CD4-positive, CD25-positive, alpha-beta regulatory T cell (primary cell): ENCODE results near the gene CACNA1B. TPM values are rescaled to one million over a fixed set of nuclear protein-coding genes. Genes with fewer than 3 reads are reported as not detected.

Source experiments
- ATAC-seq, 2 donors: fragments of 150-1000 bp; cut with Tn5 transposase; one replicate each; pipeline ENCODE4 v1.10.0; 2021; ENCODE audit warnings: low read depth in 2 of 2, moderate number of reproducible peaks in 2 of 2, moderate library complexity in 1 of 2
- DNase-seq, 3 donors: peaks; one replicate each; pipeline versions ENCODE4 v3.0.0 to v3.0.0-alpha.2; 2012 to 2022; ENCODE audit warnings: mixed read lengths in 1 of 3
- H3K27ac ChIP-seq: one replicate; pipeline ENCODE4 v1.7.0; 2013; ENCODE audit warnings: mild to moderate bottlenecking, low read length; ENCODE audit not compliant: insufficient read depth, poor library complexity, severe bottlenecking
- H3K27me3 ChIP-seq: one replicate; pipeline ENCODE4 v1.7.0; 2013; ENCODE audit warnings: low read length; ENCODE audit not compliant: control insufficient read depth, insufficient read depth
- H3K36me3 ChIP-seq: one replicate; pipeline ENCODE4 v1.7.0; 2013; ENCODE audit warnings: mild to moderate bottlenecking, low read length, moderate library complexity; ENCODE audit not compliant: control insufficient read depth, insufficient read depth
- H3K4me1 ChIP-seq: 2 replicates; pipeline ENCODE4 v1.7.0; 2013; ENCODE audit warnings: mild to moderate bottlenecking, low read length; ENCODE audit not compliant: insufficient read depth, control insufficient read depth, poor library complexity, severe bottlenecking
- H3K4me3 ChIP-seq: one replicate; pipeline ENCODE4 v1.7.0; 2013; ENCODE audit warnings: low read depth, mild to moderate bottlenecking, low read length, moderate library complexity
- H3K9me3 ChIP-seq, 2 experiments: 1 replicate in 1 of 2; 2 replicates in 1 of 2; pipeline ENCODE4 v1.7.0; 2013; ENCODE audit warnings: low read length in 2 of 2, mild to moderate bottlenecking in 1 of 2, moderate library complexity in 1 of 2; ENCODE audit not compliant: control insufficient read depth in 2 of 2
- H3K27ac Mint-ChIP-seq, 3 donors: one replicate each; pipeline ENCODE4 v1.8.0; 2020 to 2022; ENCODE audit warnings: mild to moderate bottlenecking in 3 of 3, mixed read lengths in 3 of 3, moderate library complexity in 2 of 3
- H3K27me3 Mint-ChIP-seq: one replicate; pipeline ENCODE4 v1.8.0; 2022; ENCODE audit warnings: mild to moderate bottlenecking, mixed read lengths
- H3K36me3 Mint-ChIP-seq: one replicate; pipeline ENCODE4 v1.8.0; 2020; ENCODE audit warnings: mixed read lengths
- H3K4me1 Mint-ChIP-seq, 4 donors: one replicate each; pipeline ENCODE4 v1.8.0; 2020 to 2022; ENCODE audit warnings: mixed read lengths in 4 of 4, mild to moderate bottlenecking in 1 of 4
- H3K4me3 Mint-ChIP-seq, 4 donors: one replicate each; pipeline ENCODE4 v1.8.0; 2020 to 2022; ENCODE audit warnings: mild to moderate bottlenecking in 4 of 4, mixed read lengths in 4 of 4, moderate library complexity in 3 of 4
- H3K9me3 Mint-ChIP-seq, 7 donors: one replicate each; pipeline ENCODE4 v1.8.0; 2020 to 2022; ENCODE audit warnings: mixed read lengths in 7 of 7, mild to moderate bottlenecking in 3 of 7, moderate library complexity in 2 of 7
- polyA plus RNA-seq, 4 donors: library from polyadenylated mRNA; unstranded; fragments of 300-500 nt; fragmentation: Illumina TruSeq; gene quantifications; one replicate each; pipeline ENCODE4 v1.2.3, GENCODE V29; 2021
- total RNA-seq: library from RNA; stranded (reverse); gene quantifications from one replicate; pipeline ENCODE4 v1.2.3, GENCODE V29; 2022

CACNA1B gene
- total and polyA plus RNA-seq, 5 donors from 2014 or later = not detected

DNA sequence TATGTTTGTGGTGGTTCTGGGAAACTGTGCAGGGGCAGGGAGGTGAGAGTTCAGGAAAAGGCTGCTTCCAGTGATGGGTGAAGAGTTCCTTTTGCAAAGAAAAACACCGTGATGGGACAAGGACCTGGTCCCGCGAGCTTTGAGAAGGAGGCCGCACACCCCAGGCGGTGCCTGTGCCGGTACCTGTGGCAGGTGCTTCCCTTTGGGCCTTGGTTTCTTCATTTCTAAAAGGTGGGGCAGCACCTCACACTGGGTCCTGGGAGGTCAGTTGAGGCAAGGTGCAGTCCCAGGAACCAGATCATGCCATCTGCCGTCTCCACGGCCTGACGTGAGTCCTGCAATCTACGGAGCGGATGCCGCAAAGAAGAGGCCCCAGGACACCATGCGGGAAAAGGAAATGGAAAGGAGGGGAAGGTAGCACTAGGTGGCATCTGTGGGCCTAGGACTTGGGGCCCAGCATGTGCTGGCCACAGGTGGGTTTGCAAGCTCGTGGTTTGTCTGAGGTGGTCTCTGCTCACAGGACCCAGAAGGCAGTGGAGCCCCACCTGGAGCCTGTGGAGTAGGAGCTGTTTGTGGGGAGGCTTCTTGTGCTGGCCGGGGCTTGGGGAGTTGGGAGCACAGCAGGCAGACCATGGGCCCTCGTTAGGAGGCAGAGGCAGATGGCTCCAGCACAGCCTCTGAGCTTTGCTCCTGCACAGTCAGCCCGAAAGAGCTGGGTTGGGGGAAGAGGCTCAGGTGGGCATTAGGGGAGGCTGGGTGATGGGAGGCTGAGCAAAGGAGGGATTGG lies 131.6 kb downstream of the CACNA1B start:
- Mint-ChIP-seq H3K9me3 (peaks cover 0 to 1% (median 0%) of the 10 kb centered on the region in 7 donors), H3K4me3 (no peak overlapping the region), H3K4me1 (peaks cover 0 to 2% (median 0%) of the 10 kb centered on the region in 4 donors), H3K36me3 (no peaks in the 10 kb centered on the region), H3K27ac (no peak overlapping the region), H3K27me3 (no peaks in the 10 kb centered on the region)
- H3K4me3 ChIP-seq = no peak overlapping the region
- H3K27ac ChIP-seq = no peak overlapping the region
- ATAC-seq = no peak
- DNase-seq = no peak
- H3K27me3 ChIP-seq = no peaks in the 10 kb centered on the region
- H3K36me3 ChIP-seq = no peaks in the 10 kb centered on the region
- H3K4me1 ChIP-seq = no peaks in the 10 kb centered on the region
- H3K9me3 ChIP-seq = no peaks in the 10 kb centered on the region

- H3K27me3 ChIP-seq = no peaks in the 10 kb centered on the region
- ATAC-seq (no peak), DNase-seq (no peak)
- Mint-ChIP-seq H3K4me3 (no peak overlapping the region), H3K4me1 (peaks cover 0 to 2% (median 0%) of the 10 kb centered on the region in 4 donors), H3K36me3 (no peaks in the 10 kb centered on the region), H3K27ac (no peak overlapping the region), H3K9me3 (peaks cover 0 to 1% (median 0%) of the 10 kb centered on the region in 7 donors), H3K27me3 (no peaks in the 10 kb centered on the region)
- no peak overlapping the region for H3K4me3 ChIP-seq
- no peaks in the 10 kb centered on the region for H3K36me3 ChIP-seq
- no peaks in the 10 kb centered on the region for H3K4me1 ChIP-seq
- H3K9me3 ChIP-seq = no peaks in the 10 kb centered on the region
- no peak overlapping the region for H3K27ac ChIP-seq
Measured at GRCh38 chr9:138009803-138010690, 132.5 kb downstream of the CACNA1B start.

- Mint-ChIP-seq H3K36me3 (no peaks in the 10 kb centered on the region), H3K4me3 (no peak overlapping the region), H3K4me1 (peaks cover 0 to 2% (median 0%) of the 10 kb centered on the region in 4 donors), H3K27me3 (no peaks in the 10 kb centered on the region), H3K9me3 (peaks cover 0 to 1% (median 0%) of the 10 kb centered on the region in 7 donors), H3K27ac (no peak overlapping the region)
- no peak overlapping the region for H3K4me3 ChIP-seq
- no peak for DNase-seq
- no peaks in the 10 kb centered on the region for H3K4me1 ChIP-seq
- H3K27ac ChIP-seq = no peak overlapping the region
- no peak for ATAC-seq
- H3K9me3 ChIP-seq = no peaks in the 10 kb centered on the region
- H3K36me3 ChIP-seq = no peaks in the 10 kb centered on the region
- H3K27me3 ChIP-seq = no peaks in the 10 kb centered on the region
Measured at GRCh38 chr9:138010861-138011260, 133.3 kb downstream of the CACNA1B start.

- ATAC-seq (no peak), DNase-seq (no peak)
- Mint-ChIP-seq H3K36me3 (no peaks in the 10 kb centered on the region), H3K4me3 (no peak overlapping the region), H3K27me3 (no peaks in the 10 kb centered on the region), H3K9me3 (no peaks in the 10 kb centered on the region), H3K4me1 (peaks cover 0 to 2% (median 0%) of the 10 kb centered on the region in 4 donors), H3K27ac (no peak overlapping the region)
- Histone ChIP-seq H3K9me3 (no peaks in the 10 kb centered on the region), H3K36me3 (no peaks in the 10 kb centered on the region), H3K27ac (no peak overlapping the region), H3K27me3 (no peaks in the 10 kb centered on the region), H3K4me3 (no peak overlapping the region), H3K4me1 (no peaks in the 10 kb centered on the region)
Measured at GRCh38 chr9:138011951-138012500, 134.4 kb downstream of the CACNA1B start.

- H3K4me3 ChIP-seq = no peak overlapping the region
- Mint-ChIP-seq H3K4me3 (no peak overlapping the region), H3K27me3 (no peaks in the 10 kb centered on the region), H3K9me3 (no peaks in the 10 kb centered on the region), H3K4me1 (peaks cover 0 to 2% (median 0%) of the 10 kb centered on the region in 4 donors), H3K27ac (no peak overlapping the region), H3K36me3 (no peaks in the 10 kb centered on the region)
- no peak overlapping the region for H3K27ac ChIP-seq
- no peaks in the 10 kb centered on the region for H3K36me3 ChIP-seq
- DNase-seq (no peak), ATAC-seq (no peak)
- H3K27me3 ChIP-seq = no peaks in the 10 kb centered on the region
- H3K9me3 ChIP-seq = no peaks in the 10 kb centered on the region
- H3K4me1 ChIP-seq = no peaks in the 10 kb centered on the region
Measured at GRCh38 chr9:138013273-138013672, 135.7 kb downstream of the CACNA1B start.

GRCh38 chr9:138013836-138014562 lies 136.4 kb downstream of the CACNA1B start:
- no peaks in the 10 kb centered on the region for H3K9me3 Mint-ChIP-seq
- peaks cover 0 to 2% (median 0%) of the 10 kb centered on the region in 4 donors for H3K4me1 Mint-ChIP-seq
- Histone ChIP-seq H3K9me3 (no peaks in the 10 kb centered on the region), H3K27me3 (no peaks in the 10 kb centered on the region), H3K4me3 (no peak overlapping the region), H3K27ac (no peak overlapping the region), H3K4me1 (no peaks in the 10 kb centered on the region), H3K36me3 (no peaks in the 10 kb centered on the region)
- ATAC-seq = no peak
- H3K27me3 Mint-ChIP-seq = no peaks in the 10 kb centered on the region
- no peak overlapping the region for H3K4me3 Mint-ChIP-seq
- DNase-seq = no peak
- H3K27ac Mint-ChIP-seq = no peak overlapping the region
- no peaks in the 10 kb centered on the region for H3K36me3 Mint-ChIP-seq

- H3K9me3 Mint-ChIP-seq = no peaks in the 10 kb centered on the region
- H3K27me3 ChIP-seq = no peaks in the 10 kb centered on the region
- no peak for ATAC-seq
Measured at GRCh38 chr9:138014563-138014945, 137.0 kb downstream of the CACNA1B start.

More at GRCh38 chr9:138014563-138014945, 137.0 kb downstream of the CACNA1B start:
- Histone ChIP-seq H3K9me3 (no peaks in the 10 kb centered on the region), H3K36me3 (no peaks in the 10 kb centered on the region), H3K4me1 (no peaks in the 10 kb centered on the region), H3K4me3 (no peak overlapping the region), H3K27ac (no peak overlapping the region)
- H3K36me3 Mint-ChIP-seq = no peaks in the 10 kb centered on the region
- H3K4me1 Mint-ChIP-seq = peaks cover 0 to 2% (median 0%) of the 10 kb centered on the region in 4 donors
- H3K27ac Mint-ChIP-seq = no peak overlapping the region
- H3K27me3 Mint-ChIP-seq = no peaks in the 10 kb centered on the region
- no peak overlapping the region for H3K4me3 Mint-ChIP-seq
- no peak for DNase-seq
